OCI-LY1 (cell line): ENCODE data around the gene KCNH1.

ENCODE experiments used
- H2AFZ ChIP-seq: fragments of 200-600 bp; sonication (generic), shearing (Covaris generic); 2 replicates; pipeline ENCODE4 v1.6.0; 2014; ENCODE audit warnings: antibody characterized with exemption, mild to moderate bottlenecking, low read length
- H3F3A ChIP-seq: fragments of 200-600 bp; sonication (generic), shearing (Covaris generic); 2 replicates; pipeline ENCODE4 v1.6.0; 2014; ENCODE audit warnings: mild to moderate bottlenecking, antibody characterized with exemption, low read length, moderate library complexity; ENCODE audit not compliant: insufficient read depth
- H3K27ac ChIP-seq: fragments of 200-600 bp; sonication (generic); 2 replicates; pipeline ENCODE4 v1.5.1; 2014; ENCODE audit warnings: low read length, mixed run types, mild to moderate bottlenecking, low read depth; ENCODE audit not compliant: poor library complexity, severe bottlenecking
- H3K27me3 ChIP-seq: fragments of 200-600 bp; sonication (generic); 2 replicates; pipeline ENCODE4 v1.6.0; 2014; ENCODE audit warnings: antibody characterized with exemption, mild to moderate bottlenecking, low read length, moderate library complexity; ENCODE audit not compliant: insufficient read depth
- H3K36me3 ChIP-seq: fragments of 200-600 bp; sonication (generic); 2 replicates; pipeline ENCODE4 v1.6.1; 2014; ENCODE audit warnings: mild to moderate bottlenecking, antibody characterized with exemption, low read length, moderate library complexity, mixed read lengths; ENCODE audit not compliant: insufficient read depth
- H3K4me1 ChIP-seq: fragments of 200-600 bp; sonication (generic); 2 replicates; pipeline ENCODE4 v1.5.1; 2014; ENCODE audit warnings: mild to moderate bottlenecking, low read length, moderate library complexity; ENCODE audit not compliant: insufficient read depth, severe bottlenecking
- H3K4me2 ChIP-seq: fragments of 200-600 bp; sonication (generic), shearing (Covaris generic); 2 replicates; pipeline ENCODE4 v1.6.1; 2014; ENCODE audit warnings: low read length
- H3K4me3 ChIP-seq: fragments of 200-600 bp; sonication (generic); 2 replicates; pipeline ENCODE4 v1.5.1; 2014; ENCODE audit warnings: low read length, low read depth, mild to moderate bottlenecking, mixed read lengths; ENCODE audit not compliant: poor library complexity, severe bottlenecking
- H3K79me2 ChIP-seq: fragments of 200-600 bp; shearing (Covaris generic); 2 replicates; pipeline ENCODE4 v1.6.1; 2016; ENCODE audit warnings: mixed run types, low read length, mixed read lengths; ENCODE audit not compliant: insufficient read depth
- H3K9ac ChIP-seq: fragments of 200-600 bp; sonication (generic), shearing (Covaris generic); 2 replicates; pipeline ENCODE4 v1.6.1; 2014; ENCODE audit warnings: mild to moderate bottlenecking, low read length, mixed read lengths
- H3K9me2 ChIP-seq: fragments of 200-600 bp; sonication (generic), shearing (Covaris generic); 2 replicates; pipeline ENCODE4 v1.6.1; 2014; ENCODE audit warnings: low read depth, mild to moderate bottlenecking, low read length, mixed read lengths
- H3K9me3 ChIP-seq: fragments of 200-600 bp; shearing (Covaris generic); 2 replicates; pipeline ENCODE4 v1.6.1; 2014; ENCODE audit warnings: low read length, mixed read lengths
- H4K20me1 ChIP-seq: fragments of 200-600 bp; sonication (generic), shearing (Covaris generic); 2 replicates; pipeline ENCODE4 v1.6.0; 2016; ENCODE audit warnings: mild to moderate bottlenecking, low read length; ENCODE audit not compliant: insufficient read depth
- CTCF ChIP-seq: fragments of 200-600 bp; sonication (generic), shearing (Covaris generic); IDR thresholded peaks from 2 replicates; pipeline ENCODE4 v1.5.1; 2017; ENCODE audit warnings: mild to moderate bottlenecking, antibody characterized with exemption, low read length, moderate library complexity, mixed read lengths
- EZH2 ChIP-seq: fragments of 200-600 bp; sonication (generic), shearing (Covaris generic); IDR thresholded peaks from 2 replicates; pipeline ENCODE4 v1.8.0; 2017; ENCODE audit warnings: borderline replicate concordance, mixed run types, mild to moderate bottlenecking, antibody characterized with exemption, low read length, moderate library complexity, mixed read lengths

The KCNH1 gene

GRCh38 chr1:210900079-210900478 lies 233.9 kb downstream of the KCNH1 start:
- no peak overlapping the region for H3K4me2 ChIP-seq
- no peaks in the 10 kb centered on the region for H3K36me3 ChIP-seq
- no peaks in the 10 kb centered on the region for H3F3A ChIP-seq
- TF ChIP-seq EZH2 (no peak), CTCF (no peak)
- no peaks in the 10 kb centered on the region for H4K20me1 ChIP-seq
- H3K27me3 ChIP-seq, result no peaks in the 10 kb centered on the region
- no peak overlapping the region for H3K4me3 ChIP-seq
- no peaks in the 10 kb centered on the region for H3K9me3 ChIP-seq
- no peak overlapping the region for H3K9ac ChIP-seq
- H3K79me2 ChIP-seq, result no peaks in the 10 kb centered on the region
- H3K27ac ChIP-seq, result no peak overlapping the region
- no peaks in the 10 kb centered on the region for H3K9me2 ChIP-seq
- no peaks in the 10 kb centered on the region for H3K4me1 ChIP-seq
- H2AFZ ChIP-seq, result no peak overlapping the region

GRCh38 chr1:210899676-210900075 lies 234.3 kb downstream of the KCNH1 start:
- no peak overlapping the region for H3K4me2 ChIP-seq
- no peaks in the 10 kb centered on the region for H3K36me3 ChIP-seq
- no peaks in the 10 kb centered on the region for H3K27me3 ChIP-seq
- no peak overlapping the region for H2AFZ ChIP-seq
- H3K27ac ChIP-seq, result no peak overlapping the region
- H3K9ac ChIP-seq, result no peak overlapping the region
- no peaks in the 10 kb centered on the region for H4K20me1 ChIP-seq
- H3K4me1 ChIP-seq, result no peaks in the 10 kb centered on the region
- H3K9me2 ChIP-seq, result no peaks in the 10 kb centered on the region
- H3K4me3 ChIP-seq, result no peak overlapping the region
- no peaks in the 10 kb centered on the region for H3F3A ChIP-seq
- TF ChIP-seq CTCF, result no peak
- H3K9me3 ChIP-seq, result no peaks in the 10 kb centered on the region
- no peaks in the 10 kb centered on the region for H3K79me2 ChIP-seq

- Histone ChIP-seq H3K27ac (no peak overlapping the region), H3K4me1 (no peaks in the 10 kb centered on the region), H3K9ac (no peak overlapping the region), H3K4me3 (no peak overlapping the region), H3K9me3 (no peaks in the 10 kb centered on the region), H3K4me2 (no peak overlapping the region), H3K36me3 (no peaks in the 10 kb centered on the region), H2AFZ (no peak overlapping the region), H3F3A (no peaks in the 10 kb centered on the region), H3K9me2 (no peaks in the 10 kb centered on the region), H3K27me3 (no peaks in the 10 kb centered on the region), H4K20me1 (no peaks in the 10 kb centered on the region), H3K79me2 (no peaks in the 10 kb centered on the region)
- TF ChIP-seq EZH2, result no peak
- no peak for TF ChIP-seq CTCF
Observed at GRCh38 chr1:210898473-210898872, 235.5 kb downstream of the KCNH1 start.
